HG02642 (cell line): ENCODE results near the gene MAP2K5.

Source experiments
- ATAC-seq: cut with Tn5 transposase; IDR thresholded peaks from one replicate; pipeline ENCODE4 v1.9.1; 2021; ENCODE audit warnings: mild to moderate bottlenecking; ENCODE audit not compliant: unreplicated experiment, poor library complexity

The MAP2K5 gene

DNA sequence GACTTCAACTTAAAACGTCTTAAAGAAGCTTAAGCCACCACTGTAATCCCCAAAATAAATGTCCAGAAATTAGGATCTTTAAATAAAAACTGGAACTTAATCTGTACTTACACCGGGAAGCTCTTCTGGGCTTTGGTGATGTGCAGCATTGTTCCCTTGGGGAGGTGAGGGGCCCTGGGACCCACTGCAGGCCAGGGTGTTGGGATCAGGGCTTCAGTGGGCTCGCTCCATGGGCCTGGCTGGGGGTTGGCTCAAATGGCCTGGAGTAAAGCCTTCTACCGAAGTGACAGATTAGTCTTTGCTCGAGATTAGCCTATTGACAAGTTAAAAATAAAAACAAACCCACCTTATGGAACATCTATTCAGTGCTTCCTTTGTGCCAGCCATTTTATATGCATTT lies 303.5 kb downstream of the MAP2K5 start:
- ATAC-seq: no peak

DNA sequence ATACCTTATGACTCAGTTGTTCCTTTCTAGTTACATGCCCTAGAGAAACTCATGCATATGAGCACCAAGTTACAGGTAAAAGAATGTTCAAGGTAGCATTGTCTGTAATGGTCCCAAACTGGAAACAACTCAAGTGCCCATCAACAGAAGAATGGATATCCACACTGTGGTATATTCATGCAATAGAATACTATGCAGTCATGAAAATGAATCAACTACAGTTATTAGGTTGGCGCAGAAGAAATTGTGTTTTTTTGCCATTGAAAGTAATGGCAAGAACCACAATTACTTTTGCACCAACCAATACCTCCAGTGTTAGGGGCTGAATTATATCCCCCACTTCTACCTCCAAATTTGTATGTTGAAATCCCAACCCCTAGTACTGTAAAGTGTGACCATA lies 307.0 kb downstream of the MAP2K5 start:
- ATAC-seq: no peak

DNA sequence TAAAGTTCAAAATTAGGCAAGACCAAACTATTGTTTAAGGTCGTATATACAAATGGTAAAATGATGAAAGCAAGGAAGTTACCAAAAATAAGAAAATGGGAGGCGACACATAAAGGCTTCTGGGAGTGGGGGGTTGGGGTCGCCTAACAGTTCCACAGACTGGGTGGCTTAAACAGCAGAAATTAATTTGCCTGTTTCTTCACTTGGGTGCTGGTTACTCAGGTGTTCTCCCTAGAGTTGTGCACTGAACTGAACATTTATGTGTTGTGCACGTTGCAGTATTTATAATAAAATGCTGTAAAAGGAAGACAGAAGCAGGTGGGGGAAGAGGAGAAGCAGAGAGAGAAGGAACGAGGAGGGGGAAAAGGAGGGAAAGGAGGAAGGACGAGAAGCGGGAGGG lies 307.8 kb downstream of the MAP2K5 start:
- no peak for ATAC-seq

DNA sequence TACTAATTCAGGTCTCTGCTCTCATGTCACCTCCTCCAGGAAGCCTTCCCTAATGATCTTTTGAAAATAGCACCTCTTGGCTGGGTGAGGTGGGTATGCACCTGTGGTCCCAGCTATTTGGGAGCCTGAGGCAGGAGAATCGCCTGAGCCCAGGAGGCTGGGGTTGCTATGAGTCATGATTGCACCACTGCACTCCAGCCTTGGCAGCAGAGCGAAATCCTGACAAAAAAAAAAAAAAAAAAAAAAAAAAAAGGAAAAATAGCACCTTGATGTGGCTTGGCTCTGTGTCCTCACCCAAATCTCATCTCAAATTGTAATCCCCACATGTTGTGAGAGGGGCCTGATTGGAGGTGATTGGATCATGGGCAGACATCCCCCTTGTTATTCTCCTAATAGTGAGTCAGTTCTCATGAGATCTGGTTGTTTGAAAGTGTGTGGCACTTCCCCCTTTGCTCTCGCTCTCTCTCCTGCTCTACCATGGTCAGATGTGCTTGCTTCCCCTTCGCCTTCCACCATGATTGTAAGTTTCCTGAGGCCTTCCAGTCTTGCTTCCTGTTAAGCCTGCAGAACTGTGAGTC lies 308.6 kb downstream of the MAP2K5 start:
- no peak for ATAC-seq

DNA sequence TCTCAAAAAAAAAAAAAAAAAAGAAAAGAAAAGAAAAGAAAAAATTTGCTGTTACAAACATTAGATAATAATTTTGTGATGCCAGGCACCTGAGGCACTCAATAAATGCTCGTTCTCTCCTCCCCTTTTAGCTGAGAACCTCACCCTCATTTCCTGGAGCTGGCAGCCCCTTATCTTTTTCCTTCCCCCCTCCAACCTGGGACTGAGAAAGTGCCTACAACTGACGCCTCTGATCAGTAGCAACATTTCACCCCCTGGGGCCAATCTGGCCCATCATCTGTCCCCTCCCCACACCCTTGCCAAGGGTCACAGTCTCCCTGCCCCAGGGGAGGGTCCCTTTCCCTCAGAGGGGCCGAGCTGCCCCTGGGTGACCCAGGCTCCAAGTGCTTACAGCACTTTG lies 309.9 kb downstream of the MAP2K5 start:
- no peak for ATAC-seq

DNA sequence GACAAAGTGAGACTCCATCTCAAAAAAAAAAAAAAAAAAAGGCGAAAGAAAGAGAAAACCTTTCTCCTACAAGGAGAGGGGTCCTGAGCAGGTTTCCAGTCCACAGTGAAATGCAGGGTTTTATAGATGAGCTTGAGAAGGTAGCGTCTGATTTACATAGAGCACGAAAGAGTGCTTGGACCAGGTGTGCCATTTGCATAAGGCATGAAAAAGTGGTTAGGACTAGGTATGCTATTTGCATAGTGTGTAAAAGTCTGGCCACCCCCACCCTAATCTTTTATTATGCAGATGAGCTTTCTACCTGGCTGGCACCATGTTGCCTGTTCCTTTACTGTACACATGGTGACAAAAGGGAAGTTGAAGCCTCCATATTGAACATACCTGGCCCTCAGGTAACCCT lies 311.0 kb downstream of the MAP2K5 start:
- no peak for ATAC-seq

DNA sequence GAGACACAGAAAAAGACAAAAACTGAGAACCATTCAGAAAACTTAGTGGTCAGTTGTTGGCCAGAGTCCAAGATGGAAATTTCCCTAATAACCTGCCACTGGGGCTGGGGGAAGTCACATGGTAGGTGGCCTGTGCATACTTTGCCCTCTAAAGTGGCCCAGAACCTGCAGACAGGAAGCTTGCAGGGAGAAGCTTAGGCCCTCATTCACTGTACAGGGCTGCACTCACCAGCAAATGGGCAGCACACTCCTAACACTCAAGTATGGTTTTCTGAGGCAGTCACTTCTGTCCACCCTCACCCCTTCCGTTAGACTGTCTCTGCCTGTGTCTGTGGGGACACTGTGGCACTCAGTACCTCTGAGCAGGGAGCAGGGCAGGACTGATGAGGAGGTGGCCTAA lies 311.9 kb downstream of the MAP2K5 start:
- ATAC-seq: no peak

DNA sequence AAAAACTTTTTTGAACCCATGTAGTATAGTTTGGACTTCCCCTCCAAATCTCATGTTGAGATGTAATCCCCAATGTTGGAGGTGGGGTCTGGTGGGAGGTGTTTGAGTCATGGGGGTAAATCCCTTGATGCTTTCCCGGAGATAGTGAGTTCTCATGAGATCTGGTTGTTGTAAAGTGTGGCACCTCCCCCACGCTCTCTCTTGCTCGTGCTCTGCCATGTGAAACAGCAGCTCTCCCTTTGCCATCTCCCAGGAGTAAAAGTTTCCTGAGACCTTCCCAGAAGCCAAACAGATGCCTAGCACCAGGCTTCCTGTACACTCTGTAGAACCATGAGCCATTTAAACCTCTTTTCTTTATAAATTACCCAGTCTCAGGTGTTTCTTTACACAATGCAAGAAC lies 313.3 kb downstream of the MAP2K5 start:
- no peak for ATAC-seq
